Measurements from ENCODE around the gene DNAAF5. TPM values are rescaled to one million over a fixed set of nuclear protein-coding genes. Genes with fewer than 3 reads are reported as not detected.

DNAAF5 gene
- total RNA-seq, 1 donor from 2014 or later = 59.7 TPM

GRCh38 chr7:693280-693679, 33.2 kb upstream of the DNAAF5 start:
- TF ChIP-seq, protein P1, sequence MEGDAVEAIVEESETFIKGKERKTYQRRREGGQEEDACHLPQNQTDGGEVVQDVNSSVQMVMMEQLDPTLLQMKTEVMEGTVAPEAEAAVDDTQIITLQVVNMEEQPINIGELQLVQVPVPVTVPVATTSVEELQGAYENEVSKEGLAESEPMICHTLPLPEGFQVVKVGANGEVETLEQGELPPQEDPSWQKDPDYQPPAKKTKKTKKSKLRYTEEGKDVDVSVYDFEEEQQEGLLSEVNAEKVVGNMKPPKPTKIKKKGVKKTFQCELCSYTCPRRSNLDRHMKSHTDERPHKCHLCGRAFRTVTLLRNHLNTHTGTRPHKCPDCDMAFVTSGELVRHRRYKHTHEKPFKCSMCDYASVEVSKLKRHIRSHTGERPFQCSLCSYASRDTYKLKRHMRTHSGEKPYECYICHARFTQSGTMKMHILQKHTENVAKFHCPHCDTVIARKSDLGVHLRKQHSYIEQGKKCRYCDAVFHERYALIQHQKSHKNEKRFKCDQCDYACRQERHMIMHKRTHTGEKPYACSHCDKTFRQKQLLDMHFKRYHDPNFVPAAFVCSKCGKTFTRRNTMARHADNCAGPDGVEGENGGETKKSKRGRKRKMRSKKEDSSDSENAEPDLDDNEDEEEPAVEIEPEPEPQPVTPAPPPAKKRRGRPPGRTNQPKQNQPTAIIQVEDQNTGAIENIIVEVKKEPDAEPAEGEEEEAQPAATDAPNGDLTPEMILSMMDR (IDR thresholded peaks at IDR 0.05; ENCODE audit: insufficient read depth, low read length, poor library complexity, severe bottlenecking) = no peak
- Histone ChIP-seq H3K36me3 (ENCODE audit: control insufficient read depth, insufficient read depth, low read length) (no peaks in the 10 kb centered on the region), H3K27me3 (ENCODE audit: control insufficient read depth, insufficient read depth, low read length) (no peaks in the 10 kb centered on the region), H3K4me3 (ENCODE audit: low read depth, low read length) (no peak overlapping the region)
- DNase-seq (ENCODE audit: low read depth) = no peak

DNA sequence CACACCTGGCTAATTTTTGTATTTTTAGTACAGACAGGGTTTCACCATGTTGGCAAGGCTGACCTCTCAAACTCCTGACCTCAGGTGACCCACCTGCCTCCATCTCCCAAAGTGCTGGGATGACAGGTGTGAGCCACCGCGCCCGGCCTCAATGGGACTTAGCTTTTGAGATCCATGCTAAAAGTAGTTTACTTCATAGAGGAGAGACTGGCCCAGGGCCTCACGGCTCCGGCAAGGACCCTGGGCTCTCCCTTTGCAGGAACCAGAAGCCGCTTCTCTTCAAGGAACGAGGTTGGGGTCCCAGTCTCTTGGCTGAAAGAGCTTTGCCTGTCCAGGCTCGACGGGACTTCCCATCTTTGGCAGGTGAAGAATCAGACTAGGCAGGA, 30.1 kb upstream of the DNAAF5 start:
- DNase-seq (ENCODE audit: low read depth) = no peak
- TF ChIP-seq, protein P1 (IDR thresholded peaks at IDR 0.05; ENCODE audit: insufficient read depth, low read length, poor library complexity, severe bottlenecking) = no peak
- no peak overlapping the region for H3K4me3 ChIP-seq (ENCODE audit: low read depth, low read length)
- H3K36me3 ChIP-seq (ENCODE audit: control insufficient read depth, insufficient read depth, low read length) = no peaks in the 10 kb centered on the region
- no peaks in the 10 kb centered on the region for H3K27me3 ChIP-seq (ENCODE audit: control insufficient read depth, insufficient read depth, low read length)

- Histone ChIP-seq H3K27me3 (ENCODE audit: control insufficient read depth, insufficient read depth, low read length) (no peaks in the 10 kb centered on the region), H3K4me3 (ENCODE audit: low read depth, low read length) (no peak overlapping the region), H3K36me3 (ENCODE audit: control insufficient read depth, insufficient read depth, low read length) (no peaks in the 10 kb centered on the region)
- TF ChIP-seq, protein P1 (IDR thresholded peaks at IDR 0.05; ENCODE audit: insufficient read depth, low read length, poor library complexity, severe bottlenecking) = no peak
- no peak for DNase-seq (ENCODE audit: low read depth)
Measured at GRCh38 chr7:696812-697551, 29.5 kb upstream of the DNAAF5 start.

DNA sequence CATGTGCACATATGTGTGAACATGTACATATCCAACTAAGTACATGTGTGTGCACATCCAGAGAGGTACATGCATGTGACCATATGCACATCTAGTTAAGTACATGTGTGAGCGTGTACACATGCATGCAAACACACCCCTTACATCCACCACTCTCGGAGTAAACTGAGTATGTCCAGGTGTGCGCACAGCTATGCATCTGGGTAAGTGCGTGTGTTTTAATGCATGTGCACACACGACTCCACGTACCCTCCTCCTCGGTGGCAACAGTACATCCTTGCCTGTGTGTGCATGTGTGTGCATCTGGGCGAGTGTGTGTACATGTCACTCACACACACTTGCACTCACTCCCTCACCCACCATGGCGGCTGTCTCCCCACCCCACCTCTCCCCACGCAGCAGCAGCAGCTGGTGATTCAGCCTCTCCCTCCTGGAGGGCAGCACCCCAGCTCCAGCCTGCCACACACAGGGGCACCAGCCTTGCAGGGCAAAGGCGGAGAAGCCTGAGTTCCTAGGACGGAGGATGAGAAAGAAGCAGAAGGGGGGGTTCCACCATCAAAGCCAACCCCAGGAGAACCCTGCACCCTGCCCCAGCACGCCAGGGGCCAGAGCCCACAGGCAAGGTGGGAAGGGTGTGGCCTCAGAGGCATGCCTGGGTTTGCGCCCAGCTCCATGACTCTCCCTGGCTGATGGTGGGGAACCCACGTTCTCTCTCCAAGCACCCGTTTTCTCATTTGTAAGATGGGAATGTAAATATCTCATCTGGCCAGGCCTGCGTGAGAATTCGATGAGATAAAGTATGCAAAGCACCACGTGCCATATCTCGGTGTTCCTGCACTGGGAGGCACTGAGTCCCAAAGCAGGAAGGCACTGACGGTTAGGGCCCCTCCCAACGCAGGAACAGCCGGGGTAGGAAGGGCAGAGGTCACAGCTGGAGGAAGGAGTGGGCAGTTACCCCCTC, 27.7 kb upstream of the DNAAF5 start:
- TF ChIP-seq, protein P1 (IDR thresholded peaks at IDR 0.05; ENCODE audit: insufficient read depth, low read length, poor library complexity, severe bottlenecking) = no peak
- no peak for DNase-seq (ENCODE audit: low read depth)
- H3K4me3 ChIP-seq (ENCODE audit: low read depth, low read length) = no peak overlapping the region

GRCh38 chr7:699476-700170, 26.9 kb upstream of the DNAAF5 start:
- H3K36me3 ChIP-seq (ENCODE audit: control insufficient read depth, insufficient read depth, low read length) = no peaks in the 10 kb centered on the region
- TF ChIP-seq, protein P1 (IDR thresholded peaks at IDR 0.05; ENCODE audit: insufficient read depth, low read length, poor library complexity, severe bottlenecking) = no peak
- H3K4me3 ChIP-seq (ENCODE audit: low read depth, low read length) = no peak overlapping the region
- DNase-seq (ENCODE audit: low read depth) = no peak
- no peaks in the 10 kb centered on the region for H3K27me3 ChIP-seq (ENCODE audit: control insufficient read depth, insufficient read depth, low read length)

More for the DNA sequence above, 27.7 kb upstream of the DNAAF5 start:
- H3K36me3 ChIP-seq (ENCODE audit: control insufficient read depth, insufficient read depth, low read length) = no peaks in the 10 kb centered on the region
- no peaks in the 10 kb centered on the region for H3K27me3 ChIP-seq (ENCODE audit: control insufficient read depth, insufficient read depth, low read length)
